Activated gamma-delta T cell treated with anti-CD3 and anti-CD28 coated beads, Interleukin-2, amount 50 U/mL, for 16 hours (primary cell): Measurements from ENCODE around the gene ASTN2.
"Not testable (repeated sequence)": the region's sequence is repeated elsewhere in the genome, so short reads cannot be mapped to it uniquely, and the experiment has no call there.

ENCODE experiments used
- DNase-seq: peaks from one replicate; pipeline ENCODE4 v3.0.0-alpha.2; 2020; ENCODE audit warnings: low read depth

ASTN2 gene

DNA sequence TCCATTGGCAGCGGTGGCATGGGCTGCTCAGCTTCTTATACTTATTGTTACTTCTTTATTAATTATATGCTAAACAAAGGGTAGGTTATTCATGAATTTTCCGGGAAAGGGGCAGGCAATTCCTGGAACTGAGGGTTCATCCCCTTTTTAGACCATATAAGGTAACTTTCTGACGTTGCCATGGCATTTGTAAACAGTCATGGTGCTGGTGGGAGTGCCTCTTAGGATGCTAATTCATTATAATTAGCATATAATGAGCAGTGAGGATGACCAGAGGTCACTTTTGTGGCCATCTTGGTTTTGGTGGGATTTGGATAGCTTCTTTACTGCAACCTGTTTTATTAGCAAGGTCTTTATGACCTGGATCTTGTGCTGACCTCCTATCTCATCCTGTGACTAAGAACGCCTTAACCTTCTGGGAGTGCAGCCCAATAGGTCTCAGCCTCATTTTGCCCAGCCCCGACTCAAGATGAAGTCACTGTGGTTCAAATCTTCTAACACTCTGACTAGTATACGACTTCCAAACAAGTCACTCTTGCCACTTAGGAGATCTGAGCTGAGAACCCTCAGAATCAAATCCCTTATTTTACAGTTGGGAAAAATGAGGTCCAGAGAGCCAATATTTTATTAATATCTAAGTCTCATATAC lies 490.3 kb downstream of the ASTN2 start:
- DNase-seq, result no peak

DNA sequence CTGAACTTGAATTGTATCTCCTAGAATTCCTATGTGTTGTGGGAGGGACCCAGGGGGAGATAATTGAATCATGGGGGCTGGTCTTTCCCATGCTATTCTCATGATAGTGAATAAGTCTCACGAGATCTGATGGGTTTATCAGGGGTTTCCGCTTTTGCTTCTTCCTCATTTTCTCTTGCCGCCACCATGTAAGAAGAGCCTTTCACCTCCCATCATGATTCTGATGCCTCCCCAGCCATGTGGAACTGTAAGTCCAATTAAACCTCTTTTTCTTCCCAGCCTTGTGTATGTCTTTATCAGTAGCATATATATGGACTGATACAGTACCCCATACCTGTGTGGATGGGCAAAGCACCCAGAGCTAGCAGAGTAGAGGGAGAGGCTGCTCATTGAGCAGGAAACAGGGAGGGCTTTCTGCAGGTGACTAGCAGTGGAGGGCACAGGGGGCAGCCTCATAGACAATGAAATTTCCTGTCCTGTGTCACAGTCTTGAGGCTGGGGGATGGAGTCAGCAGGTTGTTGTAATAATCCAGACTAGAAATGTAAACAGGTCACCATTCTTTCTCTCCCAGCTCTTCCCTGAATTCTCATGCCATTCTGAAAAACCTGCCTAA lies 496.9 kb downstream of the ASTN2 start:
- DNase-seq, result not testable (repeated sequence)

DNA sequence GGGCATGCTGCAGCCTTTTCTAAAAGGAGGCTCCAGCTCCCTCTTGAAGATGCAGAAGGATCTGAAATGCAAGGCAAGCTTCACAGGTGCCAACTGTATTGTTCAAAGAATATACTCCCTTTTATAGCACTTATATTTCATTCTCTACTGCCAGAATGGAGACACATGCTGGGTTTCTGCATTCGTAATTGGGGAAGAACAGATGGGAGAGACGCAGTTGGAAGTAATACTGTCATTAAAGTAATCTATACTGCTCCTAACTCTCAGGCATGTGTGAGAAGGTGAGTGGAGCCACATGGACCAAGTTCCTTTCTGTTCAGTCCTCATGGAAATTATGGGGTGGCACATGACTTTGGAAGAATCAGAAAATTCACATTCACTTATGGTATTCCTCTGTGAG lies 501.3 kb downstream of the ASTN2 start:
- DNase-seq, result no peak

DNA sequence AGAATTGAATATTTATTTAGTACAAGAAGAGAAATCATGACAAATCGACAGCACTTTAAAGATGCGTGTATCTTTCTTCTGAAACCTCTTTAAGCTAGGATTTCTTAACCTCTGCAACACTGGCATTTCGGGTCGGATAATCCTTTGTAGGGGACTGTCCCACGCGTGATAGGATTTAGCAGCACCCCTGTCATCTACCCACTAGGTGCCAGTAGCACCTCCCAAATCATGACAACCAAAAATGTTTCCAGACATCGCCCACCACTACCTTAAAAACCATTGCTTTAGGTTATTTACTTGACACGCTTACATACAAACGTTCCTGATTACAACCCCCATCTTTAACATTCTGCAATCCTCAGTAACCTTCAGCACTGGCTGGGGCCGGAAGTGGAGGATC lies 504.7 kb downstream of the ASTN2 start:
- DNase-seq, result no peak

DNA sequence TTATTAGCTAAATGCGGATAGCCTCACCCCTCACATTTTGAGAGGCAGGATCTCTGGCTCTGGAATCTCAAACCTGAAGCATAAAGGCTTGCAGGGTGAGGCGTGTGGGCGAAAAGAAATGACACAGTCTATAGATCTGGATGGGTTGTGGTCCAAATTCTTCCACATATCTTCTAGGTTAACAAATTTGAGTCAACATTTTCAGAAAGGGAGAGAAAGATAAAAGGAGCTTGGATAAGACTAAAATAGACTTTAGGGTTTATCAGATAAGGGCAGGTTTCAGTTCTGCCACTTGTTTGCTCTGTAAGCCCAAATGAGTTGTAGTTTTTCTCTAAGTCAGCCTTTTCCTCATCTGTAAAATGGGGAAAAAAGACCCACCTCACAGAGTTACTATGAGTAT lies 506.9 kb downstream of the ASTN2 start:
- no peak for DNase-seq

GRCh38 chr9:116905171-116905588 lies 509.7 kb downstream of the ASTN2 start:
- no peak for DNase-seq

- DNase-seq, result no peak
Measured at GRCh38 chr9:116904165-116904564, 510.7 kb downstream of the ASTN2 start.

DNA sequence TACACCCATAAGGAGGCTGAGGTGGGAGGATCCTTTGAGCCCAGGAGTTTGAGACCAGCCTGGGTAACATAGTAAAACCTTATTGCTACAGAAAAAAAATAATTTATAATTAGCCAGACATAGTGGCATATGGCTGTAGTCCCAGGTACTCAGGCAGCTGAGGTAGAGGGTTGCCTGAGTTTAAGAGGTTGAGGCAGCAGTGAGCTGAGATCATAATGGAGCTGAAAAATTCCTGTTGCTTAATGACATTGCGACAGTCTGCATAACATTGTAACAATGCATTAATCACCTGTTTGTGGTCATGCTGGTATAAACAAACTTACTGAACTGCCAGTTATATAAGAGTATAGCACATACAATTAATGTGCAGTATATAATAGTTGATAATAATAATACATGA lies 513.6 kb downstream of the ASTN2 start:
- no peak for DNase-seq

GRCh38 chr9:116900543-116900942 lies 514.3 kb downstream of the ASTN2 start:
- DNase-seq, result no peak

GRCh38 chr9:116900007-116900367 lies 514.9 kb downstream of the ASTN2 start:
- no peak for DNase-seq

- no peak for DNase-seq
Measured at GRCh38 chr9:116899337-116900006, 515.4 kb downstream of the ASTN2 start.

DNA sequence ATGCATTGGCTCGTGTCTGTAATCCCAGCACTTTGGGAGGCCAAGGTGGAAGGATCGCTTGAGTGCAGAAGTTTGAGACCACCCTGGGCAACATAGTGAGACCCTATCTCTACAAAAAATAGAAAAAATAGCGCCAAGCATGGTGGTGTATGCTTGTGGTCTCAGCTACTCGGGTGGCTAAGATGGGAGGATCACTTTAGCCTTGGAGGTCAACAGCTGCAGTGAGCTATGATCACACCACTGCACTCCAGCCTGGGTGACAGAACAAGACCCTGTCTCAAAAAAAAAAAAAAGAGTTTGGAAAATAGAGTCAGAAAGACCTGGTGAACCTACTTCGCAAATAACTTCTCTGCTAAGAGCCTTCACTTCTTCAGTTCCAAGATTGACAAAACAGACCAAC lies 516.7 kb downstream of the ASTN2 start:
- DNase-seq, result not testable (repeated sequence)

GRCh38 chr9:116897201-116897600 lies 517.7 kb downstream of the ASTN2 start:
- DNase-seq, result no peak

- no peak for DNase-seq
Measured at GRCh38 chr9:116895961-116896360, 518.9 kb downstream of the ASTN2 start.

DNA sequence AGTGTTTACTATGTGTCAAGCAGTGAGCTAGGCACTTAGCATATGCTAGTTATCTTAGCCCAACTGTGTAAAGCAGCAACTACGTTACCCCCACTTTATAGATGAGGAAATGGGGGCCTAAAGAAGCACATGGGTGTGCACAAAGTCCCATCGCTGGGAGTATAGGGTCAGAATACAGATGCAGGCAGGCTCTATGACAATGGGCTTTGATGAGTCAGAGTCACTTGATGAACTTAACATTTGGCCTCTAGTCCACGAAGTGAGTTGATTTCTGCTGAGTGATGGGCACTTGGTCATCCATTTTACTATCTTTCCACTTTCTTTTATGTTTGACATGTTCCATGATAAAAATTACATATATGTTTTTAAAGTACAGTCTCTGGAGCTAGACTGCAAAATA lies 523.4 kb downstream of the ASTN2 start:
- no peak for DNase-seq

DNA sequence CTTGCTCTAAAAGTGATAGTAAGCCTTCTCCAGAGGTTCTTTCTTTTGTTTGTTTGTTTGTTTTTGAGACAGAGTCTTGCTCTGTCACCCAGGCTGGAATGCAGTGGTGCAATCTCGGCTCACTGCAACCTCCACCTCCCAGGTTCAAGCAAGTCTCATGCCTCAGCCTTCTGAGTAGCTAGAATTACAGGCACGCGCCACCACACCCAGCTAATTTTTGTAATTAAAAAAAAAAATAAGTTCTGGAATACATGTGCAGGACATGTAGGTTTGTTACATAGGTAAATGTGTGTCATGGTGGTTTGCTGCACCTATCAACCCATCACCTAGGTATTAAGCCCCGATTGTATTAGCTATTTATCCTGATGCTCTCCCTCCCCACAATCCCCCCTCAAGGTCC lies 526.4 kb downstream of the ASTN2 start:
- DNase-seq, result not testable (repeated sequence)

DNA sequence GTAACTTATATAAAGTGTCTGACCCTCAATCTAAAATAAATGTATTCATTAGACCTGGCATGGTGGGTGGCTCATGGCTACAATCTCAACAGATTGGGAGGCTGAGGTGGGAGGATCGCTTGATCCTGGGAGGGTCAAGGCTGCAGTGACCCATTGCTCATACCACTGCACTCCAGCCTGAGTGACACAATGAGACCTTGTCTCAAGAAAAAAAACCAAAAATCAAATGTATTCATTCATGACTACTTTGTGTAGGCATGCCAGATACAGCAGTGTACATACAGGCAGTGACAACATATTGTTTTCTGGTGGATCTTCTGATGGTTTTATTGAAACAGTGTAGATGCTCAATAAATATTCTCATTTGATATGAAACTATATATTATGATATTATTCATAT lies 526.8 kb downstream of the ASTN2 start:
- DNase-seq, result no peak

- DNase-seq, result no peak
Measured at GRCh38 chr9:116883676-116884075, 531.2 kb downstream of the ASTN2 start.

DNA sequence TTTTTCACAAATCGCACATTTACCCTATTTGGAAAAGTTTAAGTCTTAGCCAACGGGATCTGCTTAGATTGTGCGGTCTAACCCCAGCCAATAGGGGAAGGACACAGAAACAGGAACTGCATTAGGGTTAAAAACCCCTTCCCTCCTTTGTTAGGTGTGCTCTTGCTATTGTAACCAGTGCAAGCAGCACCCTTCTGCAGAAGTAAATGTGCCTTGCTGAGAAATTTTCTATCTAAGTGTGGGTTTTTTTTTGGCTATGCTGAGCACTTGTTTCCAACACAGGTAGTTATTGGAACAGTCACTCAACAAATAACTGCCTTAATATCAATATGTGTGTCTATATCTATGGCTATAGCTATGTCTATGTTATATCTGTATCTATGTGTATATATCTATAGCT lies 537.8 kb downstream of the ASTN2 start:
- no peak for DNase-seq

DNA sequence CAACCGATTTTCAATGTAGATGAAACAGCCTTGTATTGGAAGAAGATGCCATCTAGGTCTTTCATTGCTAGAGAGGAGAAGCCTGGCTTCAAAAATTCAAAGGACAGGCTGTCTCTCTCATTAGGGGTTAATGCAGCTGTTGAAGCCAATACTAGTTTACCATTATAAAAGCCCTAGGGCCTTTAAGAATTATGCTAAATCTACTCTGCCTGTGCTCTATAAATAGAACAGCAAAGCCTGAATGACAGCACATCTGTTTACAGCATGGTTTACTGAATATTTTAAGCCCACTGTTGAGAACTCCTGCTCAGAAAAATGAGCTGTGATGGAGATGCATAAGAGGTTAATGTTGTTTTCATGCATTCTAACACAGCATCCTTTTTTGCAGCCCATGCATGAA lies 539.3 kb downstream of the ASTN2 start:
- DNase-seq, result no peak

- DNase-seq, result no peak
Measured at GRCh38 chr9:116873937-116874914, 540.6 kb downstream of the ASTN2 start.

- no peak for DNase-seq
Measured at GRCh38 chr9:116873491-116873890, 541.4 kb downstream of the ASTN2 start.
